ENCODE data around the gene TUBA4B. TPM values are rescaled to one million over a fixed set of nuclear protein-coding genes. Genes with fewer than 3 reads are reported as not detected.

Gene TUBA4B
- total and polyA plus RNA-seq, 2 of the 4 experiments (the other 2 are of a cell fraction), result not detected

GRCh38 chr2:219228041-219228910, 24.8 kb upstream of the TUBA4B start:
- intact Hi-C loops (cut with micrococcal nuclease) (no loop called here), dilution Hi-C loops (cut with HindIII; ENCODE audit: low sequenced_read_pairs, unreplicated experiment) (no loop called here), in situ Hi-C loops (cut with MboI; ENCODE audit: low sequenced_read_pairs) (no loop called here)
- peak overlapping the region; percentile 79 for H3K4me3 ChIP-seq (ENCODE audit: insufficient read depth, low read depth, low read length)
- ChIA-PET POLR2A (ENCODE audit: unreplicated experiment) (interaction anchor here (0.7 to 1.1 kb wide), 2 partner anchors 16 to 21 kb away, joined by 6 to 18 read pairs; no protein-coding TSS in a partner anchor), CTCF (interaction anchor here (0.6 to 1.4 kb wide), 3 partner anchors 50 to 137 kb away, joined by 4 to 8 read pairs (median 5); no protein-coding TSS in a partner anchor)
- ATAC-seq (ENCODE audit: low read depth), result no peak
- BruUV-seq (replicated peaks), result no TSS peak
- H2BK20ac ChIP-seq (ENCODE audit: low read depth, low read length), result no peak overlapping the region
- no peak overlapping the region for H2BK120ac ChIP-seq (ENCODE audit: low read depth, low read length)
- no peak for DNase-seq
- H2AFZ ChIP-seq (replicated peaks; ENCODE audit: low read length, poor library complexity), result peak overlapping the region; percentile 99
- peak overlapping the region; percentile 82 for H3K9ac ChIP-seq (ENCODE audit: low read depth, low read length)
- peak overlapping the region; percentile 68 for H4K91ac ChIP-seq (ENCODE audit: insufficient read depth, low read depth, low read length)
- H3K4me2 ChIP-seq (ENCODE audit: low read depth, low read length), result peak overlapping the region; percentile 93
- peaks cover 8% of the 10 kb centered on the region; the same call in 1 of the 2 replicates for H3K9me1 ChIP-seq (ENCODE audit: insufficient read depth, low read length)
- H2AK5ac ChIP-seq (ENCODE audit: low read depth, low read length), result peak overlapping the region; percentile 60
- peak overlapping the region; percentile 31 for H4K5ac ChIP-seq (ENCODE audit: low read depth, low read length)
- H3K4ac ChIP-seq (ENCODE audit: low read depth, low read length), result peak overlapping the region; percentile 51
- no peak overlapping the region for H3K18ac ChIP-seq (ENCODE audit: low read depth, low read length)
- H3K4me1 ChIP-seq (ENCODE audit: control insufficient read depth, insufficient read depth, low read length), result peaks cover 5% of the 10 kb centered on the region
- peak overlapping the region; percentile 70 for H3K27ac ChIP-seq (ENCODE audit: insufficient read depth, low read length)
- H3K14ac ChIP-seq (replicated peaks; ENCODE audit: low read depth, low read length), result peak overlapping the region; percentile 93
- peaks cover 38% of the 10 kb centered on the region for H3K36me3 ChIP-seq (ENCODE audit: control insufficient read depth, insufficient read depth, low read length)
- 0% methylated on average over 1 of the region's 7 CpGs; no CpG with 5 or more reads in 1 of the 2 experiments for WGBS, 2 experiments (ENCODE audit: extremely low coverage in 2 of 2, insufficient read length in 1 of 2)
- TF ChIP-seq SMC3 (IDR thresholded peaks at IDR 0.05; ENCODE audit: low read depth, low read length), result no peak
- no peak for TF ChIP-seq BHLHE40 (IDR thresholded peaks at IDR 0.05; ENCODE audit: low read depth, low read length)
- no peak for TF ChIP-seq CHD1 (IDR thresholded peaks at IDR 0.05; ENCODE audit: low read depth, low read length)
- TF ChIP-seq CTCF (conservative IDR thresholded peaks at IDR 0.05; ENCODE audit: low read depth, low read length), result no peak
- no peak for TF ChIP-seq NFE2L2 (IDR thresholded peaks at IDR 0.05; ENCODE audit: low read depth, low read length)
- no peak for TF ChIP-seq ELK1 (IDR thresholded peaks at IDR 0.05; ENCODE audit: borderline replicate concordance, low read depth, low read length)
- no peak for TF ChIP-seq FOS (IDR thresholded peaks at IDR 0.05; ENCODE audit: low read depth, low read length)
- no peaks in the 10 kb centered on the region for H3K27me3 ChIP-seq (ENCODE audit: control insufficient read depth, insufficient read depth, low read length)
- 0 out of 3 replicates have a peak overlapping the region, but pooled peaks have one; percentile 25 for H2BK15ac ChIP-seq (ENCODE audit: low read depth, low read length)
- H4K20me1 ChIP-seq (ENCODE audit: insufficient read depth, low read length), result no peaks in the 10 kb centered on the region
- peak overlapping the region; percentile 71 for H2BK5ac ChIP-seq (ENCODE audit: low read depth, low read length, poor library complexity, severe bottlenecking)
- peak overlapping the region; percentile 26 to 66; a peak in 2 of 4 replicates for H4K8ac ChIP-seq (ENCODE audit: low read depth in 2 of 2, low read length in 2 of 2)
- no peaks in the 10 kb centered on the region for H3K9me3 ChIP-seq (ENCODE audit: control insufficient read depth, insufficient read depth, low read length)
- H3K79me1 ChIP-seq (ENCODE audit: low read depth in 1 of 2, low read length in 2 of 2), result peaks cover 46 to 58% of the 10 kb centered on the region in 2 experiments
- peak overlapping the region; percentile 87 for H3K23ac ChIP-seq (ENCODE audit: low read depth, low read length)
- peak overlapping the region; percentile 94 for H2AK9ac ChIP-seq (replicated peaks; ENCODE audit: low read depth, low read length, poor library complexity)
- H3K56ac ChIP-seq (ENCODE audit: extremely low read depth, insufficient read depth, low read length), result peak overlapping the region; percentile 69; the same call in 1 of the 2 replicates
